Right lobe of liver (tissue), 4 donors: ENCODE results near the gene MPP2.

ENCODE experiments used
- POLR2A ChIP-seq: fragments of 450-650 bp; IDR thresholded peaks from one replicate; pipeline ENCODE4 v1.6.1; 2017; ENCODE audit warnings: antibody characterized with exemption, mild to moderate bottlenecking
- TF ChIP-seq, protein P1 (sequence below), 4 donors: fragments of 200-600 bp in 3 of 4; fragments of 450-650 bp in 1 of 4; IDR thresholded peaks; one replicate each; pipeline versions ENCODE4 v1.5.1 to v1.8.0; 2016 to 2022; ENCODE audit warnings: antibody characterized with exemption in 4 of 4, mild to moderate bottlenecking in 2 of 4
- donor health status: DM: no; HTN: no; CAD: no.
- donor health status: DM: no; HTN: no; CAD: no.
- donor health status: DM: no; HTN: yes; CAD: no.

GRCh38 chr17:43932357-43932756 is 25.0 kb upstream of the MPP2 start:
- TF ChIP-seq POLR2A: no peak
- TF ChIP-seq, protein P1, sequence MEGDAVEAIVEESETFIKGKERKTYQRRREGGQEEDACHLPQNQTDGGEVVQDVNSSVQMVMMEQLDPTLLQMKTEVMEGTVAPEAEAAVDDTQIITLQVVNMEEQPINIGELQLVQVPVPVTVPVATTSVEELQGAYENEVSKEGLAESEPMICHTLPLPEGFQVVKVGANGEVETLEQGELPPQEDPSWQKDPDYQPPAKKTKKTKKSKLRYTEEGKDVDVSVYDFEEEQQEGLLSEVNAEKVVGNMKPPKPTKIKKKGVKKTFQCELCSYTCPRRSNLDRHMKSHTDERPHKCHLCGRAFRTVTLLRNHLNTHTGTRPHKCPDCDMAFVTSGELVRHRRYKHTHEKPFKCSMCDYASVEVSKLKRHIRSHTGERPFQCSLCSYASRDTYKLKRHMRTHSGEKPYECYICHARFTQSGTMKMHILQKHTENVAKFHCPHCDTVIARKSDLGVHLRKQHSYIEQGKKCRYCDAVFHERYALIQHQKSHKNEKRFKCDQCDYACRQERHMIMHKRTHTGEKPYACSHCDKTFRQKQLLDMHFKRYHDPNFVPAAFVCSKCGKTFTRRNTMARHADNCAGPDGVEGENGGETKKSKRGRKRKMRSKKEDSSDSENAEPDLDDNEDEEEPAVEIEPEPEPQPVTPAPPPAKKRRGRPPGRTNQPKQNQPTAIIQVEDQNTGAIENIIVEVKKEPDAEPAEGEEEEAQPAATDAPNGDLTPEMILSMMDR (IDR thresholded peaks at IDR 0.05): no peak
